ENCODE measurements around the gene SIDT1.

GRCh38 chr3:113590983-113591382, 58.6 kb downstream of the SIDT1 start:
- TF ChIP-seq CTCF (IDR thresholded peaks at IDR 0.05; ENCODE audit: insufficient read depth, low read length, poor library complexity, severe bottlenecking) (no peak), EZH2phosphoT487 (conservative IDR thresholded peaks at IDR 0.05; ENCODE audit: low read length) (no peak)

Measured in SU-DHL-6 (cell line).